Neutrophil (primary cell): Measurements from ENCODE around the gene SSNA1.

ENCODE experiments used
- H3K27ac ChIP-seq: fragments of 200-600 bp; sonication (generic); 2 replicates; pipeline ENCODE4 v1.5.1; 2016; ENCODE audit warnings: mild to moderate bottlenecking, moderate library complexity
- H3K27me3 ChIP-seq: fragments of 200-600 bp; sonication (generic); 2 replicates; pipeline ENCODE4 v1.6.0; 2016; ENCODE audit warnings: mild to moderate bottlenecking
- H3K36me3 ChIP-seq: fragments of 200-600 bp; sonication (generic); 2 replicates; pipeline ENCODE4 v1.5.1; 2017
- H3K4me1 ChIP-seq, 2 experiments: fragments of 200-600 bp in 1 of 2; sonication (generic) in 1 of 2; 1 replicate in 1 of 2; 2 replicates in 1 of 2; pipeline versions ENCODE4 v1.5.1 to v1.6.1; 2013 to 2016; ENCODE audit warnings: low read depth in 1 of 2, low read length in 1 of 2, mild to moderate bottlenecking in 1 of 2, moderate library complexity in 1 of 2; ENCODE audit not compliant: control insufficient read depth in 1 of 2, insufficient read depth in 1 of 2
- H3K4me3 ChIP-seq, 2 experiments: fragments of 200-600 bp in 1 of 2; sonication (generic) in 1 of 2; 1 replicate in 1 of 2; 2 replicates in 1 of 2; pipeline ENCODE4 v1.5.1; 2013 to 2016; ENCODE audit warnings: low read depth in 1 of 2, low read length in 1 of 2, mild to moderate bottlenecking in 1 of 2, moderate library complexity in 1 of 2
- H3K9me3 ChIP-seq: fragments of 200-600 bp; sonication (generic); 2 replicates; pipeline ENCODE4 v1.5.1; 2016
- CTCF ChIP-seq: fragments of 200-600 bp; sonication (generic); IDR thresholded peaks from 2 replicates; pipeline ENCODE4 v1.5.1; 2016; ENCODE audit warnings: antibody characterized with exemption

Gene SSNA1

GRCh38 chr9:137234758-137235423 lies 46.4 kb downstream of the SSNA1 start:
- TF ChIP-seq CTCF: no peak
- H3K4me3 ChIP-seq: no peak overlapping the region
- peaks cover 40% of the 10 kb centered on the region for H3K27me3 ChIP-seq
- H3K4me1 ChIP-seq: peaks cover 36 to 37% of the 10 kb centered on the region in 2 experiments
- H3K9me3 ChIP-seq: no peaks in the 10 kb centered on the region
- no peak overlapping the region for H3K27ac ChIP-seq
- H3K36me3 ChIP-seq: no peaks in the 10 kb centered on the region

- peaks cover 34% of the 10 kb centered on the region for H3K27me3 ChIP-seq
- H3K36me3 ChIP-seq: no peaks in the 10 kb centered on the region
- peak overlapping the region in 1 of 2 experiments; percentile 57 for H3K4me3 ChIP-seq
- H3K27ac ChIP-seq: no peak overlapping the region
- TF ChIP-seq CTCF: no peak
- no peaks in the 10 kb centered on the region for H3K9me3 ChIP-seq
- peaks cover 41 to 42% of the 10 kb centered on the region in 2 experiments for H3K4me1 ChIP-seq
These were observed 47.2 kb downstream of the SSNA1 start for GRCh38 chr9:137235424-137236237.

- H3K27me3 ChIP-seq: peaks cover 34% of the 10 kb centered on the region
- peak overlapping the region; percentile 36 to 57 for H3K4me3 ChIP-seq
- peak; percentile 100 for TF ChIP-seq CTCF
- H3K9me3 ChIP-seq: no peaks in the 10 kb centered on the region
- peak overlapping the region; percentile 71 for H3K27ac ChIP-seq
- no peaks in the 10 kb centered on the region for H3K36me3 ChIP-seq
- H3K4me1 ChIP-seq: peaks cover 41 to 42% of the 10 kb centered on the region in 2 experiments
These were observed 47.9 kb downstream of the SSNA1 start for GRCh38 chr9:137236238-137236935.

DNA sequence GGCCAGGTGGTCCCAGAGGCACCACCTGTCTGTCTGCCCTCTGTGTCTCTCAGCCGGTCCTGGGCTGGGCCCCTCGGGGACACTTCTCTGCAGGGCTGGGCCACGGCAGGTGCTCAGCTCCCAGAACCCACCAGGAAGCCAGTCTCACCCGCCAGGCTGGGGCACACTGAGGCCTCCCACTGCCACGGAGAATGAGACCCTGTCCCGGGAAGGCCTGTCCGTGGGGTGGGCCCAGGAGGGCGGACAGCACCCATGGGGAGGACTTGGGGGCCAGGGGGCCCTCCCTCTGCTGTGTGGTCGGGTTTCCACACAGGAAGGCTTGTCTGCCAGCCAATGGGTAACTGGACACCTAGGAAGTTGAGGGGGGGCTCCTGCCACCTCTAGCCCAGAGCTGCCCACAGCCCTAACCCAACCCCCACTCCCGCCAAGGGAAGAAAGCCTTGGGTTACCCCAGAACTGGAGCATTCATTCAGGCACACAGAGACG lies 48.5 kb downstream of the SSNA1 start:
- H3K36me3 ChIP-seq: peaks cover 3% of the 10 kb centered on the region
- peak overlapping the region; percentile 71 for H3K27ac ChIP-seq
- H3K4me3 ChIP-seq: peak overlapping the region; percentile 36 to 57
- H3K4me1 ChIP-seq: peaks cover 46% of the 10 kb centered on the region in 2 experiments
- no peaks in the 10 kb centered on the region for H3K9me3 ChIP-seq
- TF ChIP-seq CTCF: no peak
- peaks cover 34% of the 10 kb centered on the region for H3K27me3 ChIP-seq
